K562 (cell line): ENCODE measurements around the gene ARHGEF25. TPM values are rescaled to one million over a fixed set of nuclear protein-coding genes. Genes with fewer than 3 reads are reported as not detected.
A peak's percentile ranks its signal among the peaks of the same experiment; 100 is the strongest.
"Not testable (repeated sequence)": the region's sequence is repeated elsewhere in the genome, so short reads cannot be mapped to it uniquely, and the experiment has no call there.

ENCODE experiments used
- ATAC-seq: fragments of 200-7000 bp; cut with Tn5 transposase; 3 replicates; pipeline ENCODE4 v1.9.1; 2020; ENCODE audit warnings: moderate library complexity
- BruUV-seq: library from RNA; stranded (reverse); fragments of 400-500 nt; replicated peaks from 2 replicates; lab custom pipeline; 2021; lab: Mats Ljungman, UMichigan
- CTCF ChIA-PET: fragments of 300-600 bp; formaldehyde crosslinking; extraction: SDS; loops from one replicate; lab custom pipeline; 2021; ENCODE audit warnings: low intra/inter-chr PET ratio; lab: Yijun Ruan, JAX
- POLR2A ChIA-PET: fragments of 300-600, 350-650 bp; sonication (Branson Sonifier 250); formaldehyde crosslinking; extraction: SDS; loops from one replicate; lab custom pipeline; 2021; ENCODE audit warnings: antibody characterized with exemption, inconsistent platforms; lab: Yijun Ruan, JAX
- DNase-seq, 4 experiments: peaks; one replicate each; pipeline versions ENCODE4 v3.0.0 to v3.0.0-alpha.2; 2011 to 2018; ENCODE audit warnings: low spot score in 3 of 4, mixed read lengths in 3 of 4; ENCODE audit errors: extremely low read depth in 1 of 4
- FAIRE-seq: peaks from 2 replicates; lab custom pipeline; 2011; peaks lifted over from hg19 to GRCh38; lab: Jason Lieb, UNC
- H2AFZ ChIP-seq: 2 replicates; pipeline ENCODE4 v1.6.0; 2011; ENCODE audit warnings: low read depth, low read length, control low read depth, inconsistent platforms
- H3K27ac ChIP-seq: fragments of 200-600 bp; 3 replicates; pipeline ENCODE4 v1.8.0; 2011; ENCODE audit warnings: low read depth, mild to moderate bottlenecking, control low read depth, inconsistent platforms, low read length, moderate library complexity, mixed read lengths; ENCODE audit errors: extremely low read depth
- H3K27me3 ChIP-seq, 2 experiments: fragments of 300-600 bp in 1 of 2; 2 replicates in 1 of 2; 3 replicates in 1 of 2; pipeline versions ENCODE4 v1.6.0 to v1.8.0; 2011; ENCODE audit warnings: inconsistent platforms in 2 of 2, low read length in 2 of 2, mild to moderate bottlenecking in 1 of 2, mixed read lengths in 1 of 2, moderate library complexity in 1 of 2; ENCODE audit not compliant: control insufficient read depth in 2 of 2, insufficient read depth in 2 of 2
- H3K36me3 ChIP-seq: fragments of 300-600 bp; 3 replicates; pipeline ENCODE4 v1.8.0; 2011; ENCODE audit warnings: mild to moderate bottlenecking, low read length, inconsistent platforms; ENCODE audit not compliant: control insufficient read depth, insufficient read depth
- H3K4me1 ChIP-seq, 2 experiments: fragments of 200-600 bp in 1 of 2; replicated peaks in 1 of 2; 2 replicates in 1 of 2; 3 replicates in 1 of 2; pipeline versions ENCODE4 v1.5.1 to v1.8.0; 2011; ENCODE audit warnings: inconsistent platforms in 2 of 2, low read length in 2 of 2, mild to moderate bottlenecking in 1 of 2, mixed read lengths in 1 of 2, moderate library complexity in 1 of 2; ENCODE audit not compliant: control insufficient read depth in 2 of 2, insufficient read depth in 2 of 2
- H3K4me2 ChIP-seq: 2 replicates; pipeline ENCODE4 v1.6.1; 2011; ENCODE audit warnings: low read length, control low read depth, inconsistent platforms, mixed read lengths; ENCODE audit not compliant: insufficient read depth
- H3K4me3 ChIP-seq: fragments of 200-600 bp; sonication (generic), shearing (Covaris generic); 2 replicates; pipeline ENCODE4 v1.5.1; 2016; ENCODE audit warnings: control low read depth, inconsistent platforms
- H3K79me2 ChIP-seq: fragments of 200-600 bp; 3 replicates; pipeline ENCODE4 v1.8.0; 2011; ENCODE audit warnings: low read length, inconsistent platforms; ENCODE audit not compliant: control insufficient read depth, insufficient read depth
- H3K9ac ChIP-seq, 2 experiments: 2 replicates each; pipeline versions ENCODE4 v1.6.0 to v1.6.1; 2011; ENCODE audit warnings: low read depth in 2 of 2, low read length in 2 of 2, control low read depth in 1 of 2, inconsistent platforms in 1 of 2, mild to moderate bottlenecking in 1 of 2, mixed read lengths in 1 of 2; ENCODE audit not compliant: insufficient read depth in 1 of 2
- H3K9me1 ChIP-seq: one replicate; pipeline ENCODE4 v1.6.0; 2011; ENCODE audit warnings: inconsistent platforms, mild to moderate bottlenecking, low read length, moderate library complexity; ENCODE audit not compliant: control insufficient read depth, insufficient read depth
- H3K9me3 ChIP-seq: replicated peaks from 2 replicates; pipeline ENCODE4 v1.5.1; 2011; ENCODE audit warnings: low read depth, low read length, inconsistent platforms; ENCODE audit not compliant: control insufficient read depth, insufficient read depth
- H4K20me1 ChIP-seq: replicated peaks from 2 replicates; pipeline ENCODE4 v1.6.1; 2011; ENCODE audit warnings: low read length, inconsistent platforms, mixed read lengths; ENCODE audit not compliant: control insufficient read depth, insufficient read depth
- U2AF2 ChIP-seq: fragments of 200-400 bp; formaldehyde crosslinking; optimal IDR thresholded peaks from 2 replicates; pipeline ENCODE3; 2017; ENCODE audit warnings: low read depth, mild to moderate bottlenecking, low read length
- WGBS: fragments of 100-300 bp; shearing (Covaris generic); methylation state at CpG from one replicate; pipeline ENCODE4 v1.1.6; 2016; ENCODE audit warnings: low coverage, mixed read lengths; ENCODE audit not compliant: insufficient coverage; ENCODE audit errors: missing lambda C conversion rate; 5-methylcytosine and 5-hydroxymethylcytosine counted together
- in situ Hi-C: fragments of 300-500 bp; cut with MboI; formaldehyde crosslinking; loops from 4 replicates; pipeline ENCODE4 v1.15.0; 2018; ENCODE audit warnings: inconsistent platforms, mixed read lengths
- intact Hi-C: fragments of 100-400 bp; cut with micrococcal nuclease; formaldehyde crosslinking; loops from 2 replicates; pipeline ENCODE4 v1.14.2; 2022
- polyA plus RNA-seq, 8 experiments: library from polyadenylated mRNA; depleted of rRNA in 4 of 8; stranded (reverse) in 5 of 8; unstranded in 3 of 8; fragments of >200 nt; fragmentation: Nextera tagmentation in 2 of 8; fragmentation: Illumina TruSeq in 1 of 8; extraction: Ambion mirVana in 2 of 8; extraction: Trizol in 1 of 8; gene quantifications; 2 replicates each; pipeline versions ENCODE4 v1.2.1 to v1.2.3, GENCODE V29; 2011 to 2014; ENCODE audit warnings: inconsistent platforms in 1 of 8, missing spikeins in 1 of 8
- total RNA-seq, 7 experiments: library from RNA; depleted of rRNA in 6 of 7; stranded (reverse); fragments of >200 nt in 6 of 7; fragmentation: Illumina TruSeq in 2 of 7; extraction: Trizol in 2 of 7; gene quantifications; 2 replicates each; pipeline versions ENCODE4 v1.2.1 to v1.2.3, GENCODE V29; 2011 to 2021; ENCODE audit warnings: low replicate concordance in 1 of 7

Gene ARHGEF25
- total and polyA plus RNA-seq, 9 of the 15 experiments (the other 6 are each of a cell fraction or from before 2014, with no cell fraction given), result 0.13 to 17.3 (median 11.6) TPM

DNA sequence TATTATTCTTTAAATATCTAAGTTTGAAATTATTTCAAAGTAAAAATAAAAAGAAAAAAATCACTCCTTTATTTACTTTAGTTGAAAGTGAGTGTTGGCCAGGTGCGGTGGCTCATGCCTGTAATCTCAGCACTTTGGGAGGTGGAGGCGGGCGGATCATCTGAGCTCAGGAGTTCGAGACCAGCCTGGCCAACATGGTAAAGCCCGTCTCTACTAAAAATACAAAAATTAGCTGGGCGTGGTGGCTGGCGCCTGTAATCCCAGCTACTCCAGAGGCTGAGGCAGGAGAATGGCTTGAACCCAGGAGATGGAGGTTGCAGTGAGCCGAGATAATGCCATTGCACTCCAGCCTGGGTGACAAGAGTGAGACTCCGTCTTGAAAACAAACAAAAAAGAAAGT is 25.5 kb downstream of the ARHGEF25 start:
- FAIRE-seq, H2AFZ ChIP-seq, ATAC-seq, H3K27ac ChIP-seq, H3K9me1 ChIP-seq, H3K4me3 ChIP-seq, H3K9me3 ChIP-seq, BruUV-seq, CTCF ChIA-PET, H3K4me2 ChIP-seq, intact Hi-C loops, H3K36me3 ChIP-seq, DNase-seq, H3K9ac ChIP-seq, H4K20me1 ChIP-seq, H3K27me3 ChIP-seq, H3K79me2 ChIP-seq, in situ Hi-C loops: not testable (repeated sequence)
- WGBS, result 58% methylated on average over 9 of the region's 9 CpGs
- peaks cover 16 to 18% of the 10 kb centered on the region in 2 experiments; a peak in 4 of 5 replicates for H3K4me1 ChIP-seq
- POLR2A ChIA-PET, result interaction anchor here (0.6 to 0.9 kb wide), 2 partner anchors 21 to 182 kb away, joined by 3 to 6 read pairs; partner anchors contain the start of gene INHBE

DNA sequence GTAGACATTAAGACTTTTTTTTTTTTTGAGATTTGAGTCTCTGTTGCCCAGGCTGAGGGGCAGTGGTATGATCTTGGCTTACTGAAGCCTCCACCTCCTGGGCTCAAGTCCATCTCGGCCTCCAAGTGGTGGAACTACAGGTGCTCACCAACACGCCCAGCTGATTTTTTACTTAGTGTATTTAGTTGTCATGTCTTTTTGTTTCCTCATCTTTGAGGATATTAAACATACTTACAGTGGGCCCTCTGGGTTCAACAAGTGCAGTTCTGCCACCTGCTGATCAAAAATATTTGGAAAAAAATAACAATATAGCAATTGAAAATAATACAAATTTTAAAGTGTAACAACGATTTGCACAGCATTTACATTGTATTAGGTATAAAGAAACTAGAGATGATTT is 26.1 kb downstream of the ARHGEF25 start:
- BruUV-seq, result no TSS peak
- Histone ChIP-seq H3K4me1 (peaks cover 15 to 21% of the 10 kb centered on the region in 2 experiments; a peak in 4 of 5 replicates), H3K79me2 (0 out of 3 replicates have a peak, but pooled peaks cover 1% of the 10 kb centered on the region), H2AFZ (no peak overlapping the region), H3K9me1 (no peaks in the 10 kb centered on the region), H3K4me2 (no peak overlapping the region), H3K4me3 (no peak overlapping the region), H3K27me3 (no peaks in the 10 kb centered on the region), H3K27ac (no peak overlapping the region), H3K9me3 (no peaks in the 10 kb centered on the region), H3K9ac (no peak overlapping the region), H4K20me1 (no peaks in the 10 kb centered on the region), H3K36me3 (no peaks in the 10 kb centered on the region)
- intact Hi-C loops (no loop called here), in situ Hi-C loops (no loop called here)
- no peak for TF ChIP-seq U2AF2
- POLR2A ChIA-PET, result interaction anchor here (0.6 to 2.0 kb wide), 3 partner anchors 9 to 119 kb away, joined by 3 to 7 read pairs (median 6); no protein-coding TSS in a partner anchor
- FAIRE-seq (no peak), DNase-seq (peak in 1 of 4 experiments; percentile 5), ATAC-seq (no peak)
- 15% methylated on average over 3 of the region's 3 CpGs for WGBS
- CTCF ChIA-PET, result interaction anchor here (1.5 kb wide), 1 partner anchor 54 kb away, joined by 4 read pairs; no protein-coding TSS in a partner anchor
